Vagina (tissue), 2 donors: ENCODE measurements around the gene AUP1.

Experiments used
- CTCF ChIP-seq, 3 experiments: fragments of 450-650 bp in 2 of 3; fragments of 200-600 bp in 1 of 3; sonication (generic) in 1 of 3; IDR thresholded peaks; one replicate each; pipeline ENCODE4 v1.5.1; 2017 to 2019; ENCODE audit warnings: antibody characterized with exemption in 3 of 3, mild to moderate bottlenecking in 2 of 3, moderate library complexity in 2 of 3
- POLR2A ChIP-seq, 2 donors: fragments of 450-650 bp; IDR thresholded peaks; one replicate each; pipeline ENCODE4 v1.6.1; 2017; ENCODE audit warnings: antibody characterized with exemption in 2 of 2, mild to moderate bottlenecking in 2 of 2, moderate library complexity in 2 of 2

- TF ChIP-seq CTCF (IDR thresholded peaks at IDR 0.05) (no peak), POLR2A (IDR thresholded peaks at IDR 0.05) (no peak)
Measured at GRCh38 chr2:74481431-74481830, 48.1 kb downstream of the AUP1 start.
